VCaP (cell line): Measurements from ENCODE around the gene TLCD1.
A peak's percentile ranks its signal among the peaks of the same experiment; 100 is the strongest.

Source experiments
- H3K27ac ChIP-seq: fragments of 450-650 bp; 2 replicates; pipeline ENCODE4 v1.5.1; 2017
- TF ChIP-seq, protein P1 (sequence below): fragments of 450-650 bp; conservative IDR thresholded peaks from 2 replicates; pipeline ENCODE4 v1.5.1; 2017; ENCODE audit warnings: mild to moderate bottlenecking, moderate library complexity

TLCD1 gene

GRCh38 chr17:28700278-28700677 lies 25.8 kb downstream of the TLCD1 start:
- TF ChIP-seq, protein P1, sequence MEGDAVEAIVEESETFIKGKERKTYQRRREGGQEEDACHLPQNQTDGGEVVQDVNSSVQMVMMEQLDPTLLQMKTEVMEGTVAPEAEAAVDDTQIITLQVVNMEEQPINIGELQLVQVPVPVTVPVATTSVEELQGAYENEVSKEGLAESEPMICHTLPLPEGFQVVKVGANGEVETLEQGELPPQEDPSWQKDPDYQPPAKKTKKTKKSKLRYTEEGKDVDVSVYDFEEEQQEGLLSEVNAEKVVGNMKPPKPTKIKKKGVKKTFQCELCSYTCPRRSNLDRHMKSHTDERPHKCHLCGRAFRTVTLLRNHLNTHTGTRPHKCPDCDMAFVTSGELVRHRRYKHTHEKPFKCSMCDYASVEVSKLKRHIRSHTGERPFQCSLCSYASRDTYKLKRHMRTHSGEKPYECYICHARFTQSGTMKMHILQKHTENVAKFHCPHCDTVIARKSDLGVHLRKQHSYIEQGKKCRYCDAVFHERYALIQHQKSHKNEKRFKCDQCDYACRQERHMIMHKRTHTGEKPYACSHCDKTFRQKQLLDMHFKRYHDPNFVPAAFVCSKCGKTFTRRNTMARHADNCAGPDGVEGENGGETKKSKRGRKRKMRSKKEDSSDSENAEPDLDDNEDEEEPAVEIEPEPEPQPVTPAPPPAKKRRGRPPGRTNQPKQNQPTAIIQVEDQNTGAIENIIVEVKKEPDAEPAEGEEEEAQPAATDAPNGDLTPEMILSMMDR: no peak

GRCh38 chr17:28698253-28698941 lies 27.6 kb downstream of the TLCD1 start:
- TF ChIP-seq, protein P1: 0 out of 2 replicates have a peak, but pooled peaks have one; percentile 29
- H3K27ac ChIP-seq: peak overlapping the region; percentile 74

More at GRCh38 chr17:28700278-28700677, 25.8 kb downstream of the TLCD1 start:
- H3K27ac ChIP-seq: peak overlapping the region; percentile 74; the same call in 1 of the 2 replicates

DNA sequence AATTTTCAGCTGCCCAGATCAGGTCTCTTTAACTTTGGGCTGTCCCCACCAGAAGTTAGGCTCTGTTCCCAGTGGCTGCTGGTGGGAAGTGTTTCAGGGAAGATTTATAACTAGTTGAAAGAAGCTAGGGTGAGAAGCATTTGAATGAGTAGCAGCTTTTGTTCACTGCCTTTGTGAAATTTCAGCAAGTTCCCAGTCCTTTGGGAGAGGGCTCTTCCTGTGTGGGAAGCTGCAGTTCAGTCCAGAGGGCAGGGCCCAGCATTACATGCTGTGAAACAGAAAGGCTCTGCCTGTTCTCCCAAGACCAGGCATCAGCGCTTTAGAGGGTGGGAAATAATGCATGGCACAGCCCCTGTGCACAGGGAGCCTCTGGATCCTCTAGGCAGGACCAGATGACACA lies 32.2 kb downstream of the TLCD1 start:
- TF ChIP-seq, protein P1: no peak
- H3K27ac ChIP-seq: no peak overlapping the region

- TF ChIP-seq, protein P1: no peak
Measured at GRCh38 chr17:28689011-28689410, 37.0 kb downstream of the TLCD1 start.

GRCh38 chr17:28688481-28688880 lies 37.6 kb downstream of the TLCD1 start:
- H3K27ac ChIP-seq: no peak overlapping the region
- TF ChIP-seq, protein P1: no peak

More at GRCh38 chr17:28689011-28689410, 37.0 kb downstream of the TLCD1 start:
- no peak overlapping the region for H3K27ac ChIP-seq

- TF ChIP-seq, protein P1: no peak
Measured at GRCh38 chr17:28686296-28686695, 39.7 kb downstream of the TLCD1 start.

GRCh38 chr17:28685366-28685765 lies 40.7 kb downstream of the TLCD1 start:
- TF ChIP-seq, protein P1: no peak
- H3K27ac ChIP-seq: peak overlapping the region; percentile 45

More at GRCh38 chr17:28686296-28686695, 39.7 kb downstream of the TLCD1 start:
- peak overlapping the region; percentile 45 for H3K27ac ChIP-seq
